ENCODE results near the gene FAM174B. TPM values are rescaled to one million over a fixed set of nuclear protein-coding genes. Genes with fewer than 3 reads are reported as not detected.

FAM174B gene
- total RNA-seq, 1 donor from 2014 or later, result 57.7 TPM

- intact Hi-C loops (cut with DNase I), result no loop called here
- no peaks in the 10 kb centered on the region for H3K36me3 ChIP-seq
- no peak for ATAC-seq
- H3K4me1 ChIP-seq, result no peaks in the 10 kb centered on the region
- no peak for DNase-seq
- no peak for TF ChIP-seq CTCF (IDR thresholded peaks at IDR 0.05)
- no peaks in the 10 kb centered on the region for H3K27me3 ChIP-seq (ENCODE audit: low read depth)
- no peak overlapping the region for H3K27ac ChIP-seq
- H3K9me3 ChIP-seq, result no peaks in the 10 kb centered on the region
- H3K4me3 ChIP-seq, result no peak overlapping the region
These were observed 81.0 kb downstream of the FAM174B start for GRCh38 chr15:92574566-92574965.

- H3K4me3 ChIP-seq, result no peak overlapping the region
These were observed 81.4 kb downstream of the FAM174B start for GRCh38 chr15:92574161-92574560.

GRCh38 chr15:92571824-92572223, 83.8 kb downstream of the FAM174B start:
- Histone ChIP-seq H3K27ac (no peak overlapping the region), H3K9me3 (no peaks in the 10 kb centered on the region), H3K27me3 (ENCODE audit: low read depth) (no peaks in the 10 kb centered on the region), H3K4me1 (no peaks in the 10 kb centered on the region), H3K36me3 (no peaks in the 10 kb centered on the region), H3K4me3 (no peak overlapping the region)
- ATAC-seq (no peak), DNase-seq (no peak)
- intact Hi-C loops (cut with DNase I), result no loop called here
- TF ChIP-seq CTCF (IDR thresholded peaks at IDR 0.05), result no peak

More at GRCh38 chr15:92574161-92574560, 81.4 kb downstream of the FAM174B start:
- Histone ChIP-seq H3K27ac (no peak overlapping the region), H3K4me1 (no peaks in the 10 kb centered on the region), H3K27me3 (ENCODE audit: low read depth) (no peaks in the 10 kb centered on the region), H3K9me3 (no peaks in the 10 kb centered on the region), H3K36me3 (no peaks in the 10 kb centered on the region)
- ATAC-seq (no peak), DNase-seq (no peak)
- TF ChIP-seq CTCF (IDR thresholded peaks at IDR 0.05), result no peak
- intact Hi-C loops (cut with DNase I), result no loop called here

GRCh38 chr15:92570391-92570790, 85.2 kb downstream of the FAM174B start:
- Histone ChIP-seq H3K4me1 (no peaks in the 10 kb centered on the region), H3K27ac (no peak overlapping the region), H3K36me3 (no peaks in the 10 kb centered on the region), H3K9me3 (no peaks in the 10 kb centered on the region), H3K4me3 (no peak overlapping the region), H3K27me3 (ENCODE audit: low read depth) (no peaks in the 10 kb centered on the region)
- intact Hi-C loops (cut with DNase I), result no loop called here
- TF ChIP-seq CTCF (IDR thresholded peaks at IDR 0.05), result no peak
- ATAC-seq, result no peak
- no peak for DNase-seq

- Histone ChIP-seq H3K4me1 (no peaks in the 10 kb centered on the region), H3K36me3 (no peaks in the 10 kb centered on the region), H3K27ac (no peak overlapping the region), H3K4me3 (no peak overlapping the region), H3K27me3 (ENCODE audit: low read depth) (no peaks in the 10 kb centered on the region), H3K9me3 (no peaks in the 10 kb centered on the region)
- TF ChIP-seq CTCF (IDR thresholded peaks at IDR 0.05), result no peak
- ATAC-seq, result no peak
- intact Hi-C loops (cut with DNase I), result no loop called here
- DNase-seq, result no peak
These were observed 85.8 kb downstream of the FAM174B start for GRCh38 chr15:92569778-92570177.

Other genes with a start within 250 kb of the FAM174B start
- gene CHD2, start 244.5 kb upstream of the FAM174B start, total RNA-seq, result 158 TPM

Measured in lower lobe of right lung (tissue), 2 donors.